Prostate gland (tissue), 2 donors: ENCODE measurements around the gene PHF10. TPM values are rescaled to one million over a fixed set of nuclear protein-coding genes. Genes with fewer than 3 reads are reported as not detected.

ENCODE experiments used
- DNase-seq: peaks from one replicate; pipeline ENCODE4 v3.0.0-alpha.2; 2019; ENCODE audit warnings: low spot score
- H3K27ac ChIP-seq, 2 donors: fragments of 200-600 bp; sonication (generic); 2 replicates each; pipeline ENCODE4 v1.5.1; 2017 to 2019
- H3K27me3 ChIP-seq: fragments of 200-600 bp; sonication (generic); replicated peaks from 2 replicates; pipeline ENCODE4 v1.5.1; 2019; ENCODE audit not compliant: insufficient read depth
- H3K36me3 ChIP-seq, 2 donors: fragments of 200-600 bp; sonication (generic); 1 replicate in 1 of 2; 2 replicates in 1 of 2; pipeline versions ENCODE4 v1.5.1 to v1.8.1; 2017 to 2019
- H3K4me1 ChIP-seq: fragments of 200-600 bp; sonication (generic); replicated peaks from 2 replicates; pipeline ENCODE4 v1.5.1; 2019
- H3K4me3 ChIP-seq, 2 donors: fragments of 200-600 bp; sonication (generic); 2 replicates each; pipeline ENCODE4 v1.5.1; 2017 to 2019
- H3K9me3 ChIP-seq: fragments of 200-600 bp; sonication (generic); 2 replicates; pipeline ENCODE4 v1.5.1; 2017
- CTCF ChIP-seq, 4 experiments: fragments of 200-600 bp in 2 of 4; fragments of 450-650 bp in 2 of 4; sonication (generic) in 2 of 4; IDR thresholded peaks; 1 replicate in 3 of 4; 2 replicates in 1 of 4; pipeline ENCODE4 v1.5.1; 2016 to 2019; ENCODE audit warnings: antibody characterized with exemption in 4 of 4, mild to moderate bottlenecking in 2 of 4, moderate library complexity in 2 of 4
- POLR2A ChIP-seq: fragments of 450-650 bp; IDR thresholded peaks from one replicate; pipeline ENCODE4 v1.6.1; 2016; ENCODE audit warnings: antibody characterized with exemption, mild to moderate bottlenecking
- POLR2AphosphoS5 ChIP-seq: sonication (generic); formaldehyde crosslinking; IDR thresholded peaks from one replicate; pipeline ENCODE4 v1.6.1; 2017; ENCODE audit warnings: antibody characterized with exemption
- WGBS: methylation state at CpG from one replicate; pipeline ENCODE4 v1.1.5; 2018; 5-methylcytosine and 5-hydroxymethylcytosine counted together
- intact Hi-C: fragments of 100-400 bp; cut with DNase I; formaldehyde crosslinking; loops from one replicate; pipeline ENCODE4 v1.14.2; 2022
- total RNA-seq, 2 donors: library from RNA; depleted of rRNA; stranded (reverse); fragments of >200 nt; gene quantifications; one replicate each; pipeline ENCODE4 v1.1.0, GENCODE V29; 2016

The PHF10 gene
- total RNA-seq, 2 donors from 2014 or later, result 45.9 to 50.4 TPM

DNA sequence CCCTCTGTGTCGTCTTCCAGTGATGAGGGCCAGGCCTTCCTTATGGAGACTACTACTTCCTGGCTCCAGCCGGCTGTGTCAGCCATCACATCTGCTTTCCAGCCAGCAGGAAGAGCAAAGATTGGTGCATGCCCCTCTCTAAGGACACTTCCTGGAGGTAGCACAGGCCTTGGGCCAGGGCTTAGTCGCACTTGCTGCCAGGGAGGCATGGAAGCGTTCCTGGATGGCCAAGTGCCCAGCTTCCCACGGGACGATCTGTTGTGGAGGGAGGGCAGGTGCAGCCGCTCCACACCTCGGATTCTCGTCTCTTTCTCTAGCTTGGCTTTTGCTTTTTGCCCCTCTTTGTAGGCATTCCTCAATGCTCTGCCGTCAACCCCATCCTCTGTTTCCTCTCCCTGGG, 39.0 kb upstream of the PHF10 start:
- WGBS, result 66% methylated on average over 10 of the region's 10 CpGs
- intact Hi-C loops, result no loop called here
- H3K27ac ChIP-seq, result peak overlapping the region in 1 of 2 donors; percentile 5
- H3K4me3 ChIP-seq, result no peak overlapping the region
- H3K27me3 ChIP-seq, result no peaks in the 10 kb centered on the region
- no peaks in the 10 kb centered on the region for H3K4me1 ChIP-seq
- H3K36me3 ChIP-seq, result peaks cover 0 to 7% of the 10 kb centered on the region in 2 donors
- no peak for DNase-seq
- TF ChIP-seq POLR2AphosphoS5 (no peak), POLR2A (no peak), CTCF (IDR thresholded peaks at IDR 0.05) (no peak)
- no peaks in the 10 kb centered on the region for H3K9me3 ChIP-seq

- no peak overlapping the region for H3K27ac ChIP-seq
- no peak overlapping the region for H3K4me3 ChIP-seq
- 87% methylated on average over 6 of the region's 6 CpGs for WGBS
- TF ChIP-seq CTCF (IDR thresholded peaks at IDR 0.05) (no peak), POLR2AphosphoS5 (no peak), POLR2A (no peak)
- peaks cover 0 to 2% of the 10 kb centered on the region in 2 donors for H3K36me3 ChIP-seq
- H3K9me3 ChIP-seq, result no peaks in the 10 kb centered on the region
- DNase-seq, result no peak
- intact Hi-C loops, result no loop called here
- H3K4me1 ChIP-seq, result peaks cover 4% of the 10 kb centered on the region
- H3K27me3 ChIP-seq, result no peaks in the 10 kb centered on the region
Observed at GRCh38 chr6:169755162-169755561, 30.9 kb upstream of the PHF10 start.

GRCh38 chr6:169752074-169752623, 27.8 kb upstream of the PHF10 start:
- Histone ChIP-seq H3K4me1 (peaks cover 4% of the 10 kb centered on the region), H3K36me3 (no peaks in the 10 kb centered on the region), H3K27me3 (no peaks in the 10 kb centered on the region), H3K4me3 (peak overlapping the region; percentile 87 to 90), H3K9me3 (no peaks in the 10 kb centered on the region), H3K27ac (peak overlapping the region; percentile 95 to 96)
- TF ChIP-seq POLR2AphosphoS5, result no peak
- no peak for TF ChIP-seq CTCF (IDR thresholded peaks at IDR 0.05)
- no peak for TF ChIP-seq POLR2A
- intact Hi-C loops, result no loop called here
- 7% methylated on average over 19 of the region's 19 CpGs for WGBS
- no peak for DNase-seq

- Histone ChIP-seq H3K4me1 (peaks cover 4% of the 10 kb centered on the region), H3K27ac (peak within 1 kb of the TSS; percentile 95 to 96), H3K27me3 (no peaks in the 10 kb centered on the region), H3K4me3 (peak within 1 kb of the TSS; percentile 87 to 90), H3K36me3 (no peaks in the 10 kb centered on the region), H3K9me3 (no peaks in the 10 kb centered on the region)
- intact Hi-C loops, result loop anchor here (2.0 kb wide), 1 partner anchor 803 kb away; the partner anchor contains the start of gene TBP
- TF ChIP-seq CTCF (IDR thresholded peaks at IDR 0.05), result peak in 3 of 4 experiments; percentile 26 to 78 (median 58)
- TF ChIP-seq POLR2AphosphoS5, result peak; percentile 98
- TF ChIP-seq POLR2A, result no peak
- peak; percentile 92 for DNase-seq
- WGBS, result under 1% methylated on average over 76 of the region's 90 CpGs
Observed at GRCh38 chr6:169751242-169752073, 27.2 kb upstream of the PHF10 start, which contains the start of the genes DYNLT2 and ERMARD. TSS of gene DYNLT2 (minus strand) at chr6:169751572. CDS start at chr6:169751458, 114 bp downstream. TSS of gene ERMARD (plus strand) at chr6:169751622. CDS start at chr6:169751658, 36 bp downstream.
